Stimulated activated CD8-positive, alpha-beta memory T cell treated with anti-CD3 and anti-CD28 coated beads, Interleukin-2, amount 100 ng/mL, for 1 hour (primary cell): ENCODE data around the gene FAM236A.
"Not testable (repeated sequence)": the region's sequence is repeated elsewhere in the genome, so short reads cannot be mapped to it uniquely, and the experiment has no call there.

ENCODE experiments used
- DNase-seq, 2 donors: peaks; one replicate each; pipeline ENCODE4 v3.0.0-alpha.2; 2020; ENCODE audit warnings: low read depth in 2 of 2

Gene FAM236A

DNA sequence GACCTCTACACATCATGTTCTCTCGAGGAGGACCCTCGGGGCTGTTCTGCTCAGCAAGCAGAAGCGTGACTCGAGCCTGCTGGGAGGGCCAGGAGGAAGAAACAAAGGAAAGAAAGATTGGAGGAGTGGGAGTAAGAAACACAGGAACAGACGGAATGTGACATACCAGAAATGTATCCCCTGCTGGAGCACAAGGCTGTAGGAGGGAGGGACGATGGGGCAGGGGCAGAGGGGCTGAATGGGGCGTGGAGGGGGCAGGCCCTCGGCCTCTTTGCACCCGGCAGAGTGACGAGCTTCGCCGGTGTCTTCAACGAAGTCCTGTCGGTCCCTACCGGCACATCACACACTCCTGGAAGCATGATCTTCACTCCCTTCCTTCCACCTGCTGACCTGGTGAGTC, at the start of gene FAM236A:
Gene FAM236A, plus strand, starts transcription at position 301 of the 400 bp plus-strand sequence. Its CDS starts 57 bp downstream, at position 358.
- DNase-seq, result not testable (repeated sequence)

DNA sequence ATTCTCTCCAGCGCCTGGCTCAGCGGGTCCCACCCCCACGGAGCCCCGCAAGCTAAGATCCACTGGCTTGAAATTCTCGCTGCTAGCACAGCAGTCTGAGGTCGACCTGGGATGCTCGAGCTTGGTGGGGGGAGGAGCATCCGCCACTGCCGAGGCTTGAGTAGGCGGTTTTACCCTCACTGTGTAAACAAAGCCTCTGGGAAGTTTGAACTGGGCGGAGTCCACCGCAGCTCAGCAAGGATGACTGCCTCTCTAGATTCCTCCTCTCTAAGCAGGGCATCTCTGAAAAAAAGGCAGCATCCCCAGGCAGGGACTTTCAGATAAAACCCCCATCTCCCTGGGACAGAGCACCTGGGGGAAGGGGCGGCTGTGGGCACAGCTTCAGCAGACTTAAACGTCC, 48.3 kb upstream of the FAM236A start:
- DNase-seq, result not testable (repeated sequence)

- not testable (repeated sequence) for DNase-seq
Measured at GRCh38 chrX:72912315-72912714, 25.7 kb upstream of the FAM236A start, which contains the start of gene FAM236C. Gene FAM236C, plus strand, starts transcription at chrX:72912615. Its CDS starts 100 bp downstream, at chrX:72912715.

DNA sequence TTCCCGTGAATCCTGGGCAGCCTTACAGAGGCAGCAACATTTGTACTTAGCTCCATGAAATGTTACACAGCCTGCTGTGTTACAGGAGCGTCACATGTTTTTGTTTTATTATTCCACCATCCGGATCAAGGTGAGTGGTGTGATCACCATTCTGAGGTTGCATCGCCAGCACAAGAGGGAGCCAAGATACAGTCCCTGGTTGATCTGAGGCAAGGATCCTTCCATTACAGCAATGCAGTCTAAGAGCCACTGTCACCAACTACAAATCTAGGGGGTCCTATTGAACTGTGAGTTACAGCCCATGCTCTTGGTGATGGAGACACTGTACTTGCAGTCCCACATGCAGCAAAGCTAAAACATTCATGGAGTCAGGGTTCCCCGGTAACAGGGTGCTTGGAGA, 21.9 kb upstream of the FAM236A start:
- DNase-seq, result not testable (repeated sequence)

GRCh38 chrX:72932283-72932682, 5.7 kb upstream of the FAM236A start:
- DNase-seq, result not testable (repeated sequence)

GRCh38 chrX:72936455-72936854, 1.6 kb upstream of the FAM236A start:
- not testable (repeated sequence) for DNase-seq

DNA sequence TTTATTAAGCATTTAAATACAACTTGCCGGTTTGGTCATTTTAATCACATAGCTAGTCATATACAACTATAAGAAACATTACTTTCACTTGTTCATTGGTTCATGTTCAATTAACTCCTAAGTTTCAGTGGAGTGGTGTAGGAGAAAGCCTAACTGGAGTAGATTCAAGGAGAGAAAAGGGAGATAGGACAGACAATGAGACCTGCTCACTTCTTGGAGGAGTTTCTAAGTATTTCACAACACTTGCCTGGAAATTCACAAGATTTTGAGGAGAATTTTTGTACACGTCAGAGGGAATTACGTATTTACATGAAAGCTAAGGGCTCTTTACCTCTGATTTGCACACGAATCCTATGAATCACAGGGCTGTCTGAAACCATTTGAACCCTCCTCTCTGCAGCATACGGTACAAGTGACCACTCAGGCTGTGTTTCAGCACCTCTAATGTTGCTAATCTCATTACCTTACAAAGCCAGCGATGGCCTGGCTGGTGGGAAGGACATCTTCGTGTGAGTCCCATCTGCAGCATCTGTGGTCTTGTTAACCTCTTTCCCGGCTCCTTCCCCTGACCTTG, 1.0 kb upstream of the FAM236A start:
- not testable (repeated sequence) for DNase-seq

GRCh38 chrX:72942272-72942671, 4.3 kb downstream of the FAM236A start:
- not testable (repeated sequence) for DNase-seq

- DNase-seq, result not testable (repeated sequence)
Measured at GRCh38 chrX:72943035-72943818, 5.2 kb downstream of the FAM236A start.

DNA sequence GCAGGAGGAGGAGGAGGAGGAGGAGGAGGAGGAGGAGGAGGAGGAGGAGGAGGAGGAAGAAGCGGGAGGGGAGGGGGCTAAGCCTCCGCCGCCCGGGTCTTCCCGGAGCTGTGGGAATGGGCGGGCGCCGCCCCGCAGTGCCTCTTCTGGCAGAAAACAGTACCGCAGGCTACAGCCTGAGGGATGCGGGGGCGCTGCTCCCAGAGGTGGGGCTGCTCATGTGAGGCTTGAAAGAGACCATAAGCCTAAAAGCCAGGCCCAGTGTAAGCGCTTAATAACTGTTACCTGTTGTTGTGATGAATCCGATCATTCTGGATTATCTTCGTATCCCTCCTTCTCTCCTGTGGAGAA, 5.8 kb downstream of the FAM236A start, which contains the start of gene DMRTC1:
Gene DMRTC1, minus strand, starts transcription at position 19 of the 351 bp plus-strand sequence. CDS start 68,143 bp downstream, outside the sequence.
- not testable (repeated sequence) for DNase-seq

DNA sequence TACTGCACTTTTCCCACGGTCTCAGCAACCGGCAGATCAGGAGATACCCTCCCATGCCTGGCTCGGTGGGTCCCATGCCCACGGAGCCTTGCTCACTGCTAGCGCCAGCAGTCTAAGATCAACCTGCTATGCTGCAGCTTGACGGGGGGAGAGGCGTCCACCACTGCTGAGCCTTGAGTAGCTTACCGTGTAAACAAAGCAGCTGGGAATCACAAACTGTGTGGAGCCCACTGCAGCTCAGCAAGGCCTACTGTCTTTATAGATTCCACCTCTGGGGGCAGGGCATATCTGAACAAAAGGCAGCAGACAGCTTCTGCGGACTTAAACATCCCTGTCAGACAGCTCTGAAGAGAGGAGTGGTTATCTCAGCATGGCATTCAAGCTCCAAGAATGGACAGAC, 22.0 kb downstream of the FAM236A start:
- DNase-seq, result not testable (repeated sequence)

GRCh38 chrX:72971859-72972258, 33.9 kb downstream of the FAM236A start:
- not testable (repeated sequence) for DNase-seq

DNA sequence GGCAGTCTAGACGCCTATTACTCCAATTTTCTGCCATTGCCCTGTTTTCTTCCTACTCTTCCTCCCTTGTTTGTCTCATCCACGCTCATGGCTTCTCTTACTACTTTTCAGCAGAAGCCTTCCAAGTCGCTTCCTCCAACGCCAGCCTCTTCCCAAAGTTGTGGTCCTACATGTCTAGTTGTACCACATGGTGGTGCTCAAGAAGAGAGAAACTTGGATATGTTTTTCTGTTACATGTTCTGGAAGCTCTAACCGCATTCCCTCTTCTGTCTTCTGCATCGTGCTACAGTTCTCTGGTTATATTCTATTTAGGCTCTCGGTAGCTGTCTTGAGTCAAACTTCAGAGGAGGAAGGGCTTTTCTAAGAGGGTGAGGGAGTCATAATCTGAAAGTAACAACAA, 36.9 kb downstream of the FAM236A start:
- not testable (repeated sequence) for DNase-seq

- DNase-seq, result not testable (repeated sequence)
Measured at GRCh38 chrX:72980894-72981469, 43.0 kb downstream of the FAM236A start.
